GM12872 (cell line): Measurements from ENCODE around the gene AOAH.

ENCODE experiments used
- CTCF ChIP-seq: IDR thresholded peaks from 3 replicates; pipeline ENCODE4 v1.5.1; 2011; ENCODE audit warnings: low read depth, mild to moderate bottlenecking, low read length, moderate library complexity; ENCODE audit not compliant: insufficient read depth

The AOAH gene, protein sequence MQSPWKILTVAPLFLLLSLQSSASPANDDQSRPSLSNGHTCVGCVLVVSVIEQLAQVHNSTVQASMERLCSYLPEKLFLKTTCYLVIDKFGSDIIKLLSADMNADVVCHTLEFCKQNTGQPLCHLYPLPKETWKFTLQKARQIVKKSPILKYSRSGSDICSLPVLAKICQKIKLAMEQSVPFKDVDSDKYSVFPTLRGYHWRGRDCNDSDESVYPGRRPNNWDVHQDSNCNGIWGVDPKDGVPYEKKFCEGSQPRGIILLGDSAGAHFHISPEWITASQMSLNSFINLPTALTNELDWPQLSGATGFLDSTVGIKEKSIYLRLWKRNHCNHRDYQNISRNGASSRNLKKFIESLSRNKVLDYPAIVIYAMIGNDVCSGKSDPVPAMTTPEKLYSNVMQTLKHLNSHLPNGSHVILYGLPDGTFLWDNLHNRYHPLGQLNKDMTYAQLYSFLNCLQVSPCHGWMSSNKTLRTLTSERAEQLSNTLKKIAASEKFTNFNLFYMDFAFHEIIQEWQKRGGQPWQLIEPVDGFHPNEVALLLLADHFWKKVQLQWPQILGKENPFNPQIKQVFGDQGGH

GRCh38 chr7:36723951-36724664 is at the start of gene AOAH:
Gene AOAH, minus strand, starts transcription at chr7:36724494. Its CDS starts 346 bp downstream, at chr7:36724148.
- TF ChIP-seq CTCF, result no peak

GRCh38 chr7:36766451-36766850 is 42.2 kb upstream of the AOAH start:
- TF ChIP-seq CTCF, result no peak

DNA sequence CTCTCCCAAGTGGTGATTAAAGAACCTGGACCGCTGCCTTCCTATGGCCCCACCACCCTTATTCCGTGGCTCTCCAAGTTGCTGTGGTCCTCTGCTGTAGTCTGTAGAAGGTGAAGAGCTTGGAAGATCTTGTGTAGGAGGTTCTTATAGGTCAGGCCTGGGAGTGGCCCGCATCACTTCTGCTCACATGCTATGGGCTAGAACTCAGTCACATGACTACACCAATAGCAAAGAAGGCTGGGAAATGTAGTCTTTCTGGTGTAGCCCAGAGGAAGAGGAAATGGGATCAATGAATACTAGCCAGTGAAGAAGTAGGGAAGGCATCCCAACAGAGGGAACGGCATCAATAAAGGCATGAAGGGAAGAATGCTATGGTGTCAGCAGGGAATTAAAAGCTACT is 41.3 kb upstream of the AOAH start:
- no peak for TF ChIP-seq CTCF

DNA sequence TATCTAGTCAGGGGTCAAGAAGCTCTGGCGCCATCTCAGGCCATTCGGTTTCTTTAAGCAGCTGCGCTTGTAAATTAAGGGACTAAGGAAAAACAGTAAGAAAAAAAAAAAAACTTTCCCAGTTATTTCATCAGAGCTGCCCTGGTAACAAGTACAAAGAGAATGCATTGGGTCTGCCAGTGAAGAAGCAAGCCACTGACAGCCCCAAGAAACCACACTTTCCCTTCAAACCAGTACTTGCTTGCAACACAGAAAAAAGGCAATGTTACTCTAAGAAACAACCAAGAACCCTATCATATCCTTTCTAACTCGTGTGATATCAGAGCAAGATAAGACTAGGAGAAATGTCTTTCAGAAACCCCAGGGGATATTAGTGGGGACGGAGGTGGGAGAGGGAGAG is 40.6 kb upstream of the AOAH start:
- no peak for TF ChIP-seq CTCF

DNA sequence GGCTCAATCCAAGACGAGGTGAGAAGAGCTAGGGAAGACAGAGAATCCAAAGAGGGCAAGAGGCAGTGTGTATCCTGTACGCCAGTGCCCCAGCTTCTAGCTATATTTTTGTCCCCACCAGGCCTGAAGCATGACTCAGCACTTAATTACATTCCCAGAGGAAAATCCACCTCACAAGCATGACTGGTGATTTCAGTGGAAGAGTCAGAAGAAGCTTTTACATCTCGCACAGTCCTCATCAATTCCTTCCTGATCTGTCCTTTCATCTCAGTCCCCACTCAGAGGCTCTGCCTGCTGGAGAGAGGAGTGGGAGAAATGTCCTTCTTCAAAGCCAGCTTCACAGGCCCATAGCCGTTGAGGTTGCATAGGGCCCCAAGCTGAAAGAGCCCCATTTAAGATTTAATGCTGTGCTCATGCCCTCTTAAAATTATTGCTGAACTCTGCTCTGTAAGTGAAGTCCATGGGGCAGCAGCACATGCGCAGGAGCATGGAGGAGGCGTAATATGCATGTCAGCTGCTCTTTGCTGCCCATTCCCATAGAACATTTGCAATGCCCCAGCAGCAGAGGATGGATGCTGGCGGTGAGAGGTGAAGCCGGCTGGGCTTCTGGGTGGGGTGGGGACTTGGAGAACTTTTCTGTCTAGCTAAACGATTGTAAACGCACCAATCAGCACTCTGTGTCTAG is 39.0 kb upstream of the AOAH start:
- TF ChIP-seq CTCF, result no peak

GRCh38 chr7:36762394-36762793 is 38.1 kb upstream of the AOAH start:
- TF ChIP-seq CTCF, result no peak

- TF ChIP-seq CTCF, result no peak
Observed at GRCh38 chr7:36761835-36762234, 37.5 kb upstream of the AOAH start.
